GM18508 (cell line): Measurements from ENCODE around the gene IL18.
"Not testable (repeated sequence)": the region's sequence is repeated elsewhere in the genome, so short reads cannot be mapped to it uniquely, and the experiment has no call there.

ENCODE experiments used
- ATAC-seq: cut with Tn5 transposase; IDR thresholded peaks from one replicate; pipeline ENCODE4 v1.9.1; 2021; ENCODE audit warnings: moderate number of reproducible peaks; ENCODE audit not compliant: insufficient read depth, unreplicated experiment

The IL18 gene

DNA sequence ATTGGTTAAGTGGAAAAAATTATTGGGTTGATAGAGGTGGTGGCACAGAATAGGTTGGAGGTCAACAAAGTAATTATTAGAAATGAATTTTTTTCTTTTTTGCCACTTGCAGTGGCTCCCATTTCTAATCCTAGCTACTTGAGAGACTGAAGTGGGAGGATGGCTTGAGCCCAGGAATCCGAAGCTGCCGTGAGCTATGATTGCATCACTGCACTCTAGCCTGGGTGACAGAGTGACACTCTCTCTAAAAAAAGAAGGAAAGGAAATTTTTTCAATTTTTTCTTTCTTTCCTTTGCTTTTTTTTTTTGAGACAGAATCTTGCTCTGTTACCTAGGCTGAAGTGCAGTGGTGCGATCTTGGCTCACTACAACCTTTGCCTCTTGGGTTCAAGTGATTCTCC lies 9.3 kb upstream of the IL18 start:
- ATAC-seq = no peak

DNA sequence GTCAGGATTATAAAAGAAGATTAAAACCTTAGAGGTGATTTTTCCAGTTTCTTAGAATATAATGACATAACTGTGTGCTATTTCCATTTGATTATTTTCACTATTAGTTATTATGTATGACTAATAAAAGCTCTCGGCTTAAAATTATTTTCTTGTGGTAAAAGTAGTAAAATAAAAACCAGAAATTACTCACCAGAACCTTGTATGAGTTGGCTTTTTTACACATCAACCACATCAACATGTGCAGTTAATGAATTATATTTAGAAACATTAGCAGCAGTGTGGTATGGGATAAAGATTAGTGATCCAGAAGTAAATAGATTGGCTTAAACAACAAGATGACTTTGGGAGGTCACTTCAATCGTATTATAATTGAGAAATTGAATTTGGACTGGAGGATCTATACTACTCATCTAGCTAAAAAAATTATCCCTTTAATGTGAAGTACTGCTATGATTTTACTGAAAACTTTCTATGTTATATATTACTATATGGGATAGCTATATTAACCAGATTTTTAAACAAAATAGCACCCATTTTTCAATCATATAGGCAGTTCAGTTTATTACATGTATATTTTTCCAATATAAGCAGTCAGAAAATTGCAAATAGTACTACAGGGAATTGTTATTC lies 8.6 kb upstream of the IL18 start:
- no peak for ATAC-seq

DNA sequence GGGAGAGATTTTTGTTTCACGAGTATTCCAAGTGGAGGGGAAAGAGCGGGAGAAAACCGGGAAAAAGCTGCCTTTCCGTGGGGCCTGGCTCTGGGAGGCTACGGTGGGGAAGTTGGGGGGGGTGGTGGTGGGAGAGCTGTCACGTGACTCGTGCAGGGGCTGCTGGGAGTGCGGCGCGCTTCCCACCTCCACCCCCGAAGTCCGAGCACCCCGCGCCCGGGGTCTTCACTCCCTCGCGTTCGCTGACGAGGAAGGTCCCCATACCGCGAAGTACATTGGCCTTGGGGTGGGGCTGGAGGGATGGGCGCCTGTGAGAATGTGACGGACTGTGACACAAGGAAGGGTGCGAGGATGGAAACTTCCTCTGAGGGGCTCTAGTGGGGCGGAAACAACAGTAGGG lies 3.3 kb upstream of the IL18 start, which contains the start of gene TEX12:
Gene TEX12 (plus strand): TSS at position 228 of the 400 bp plus-strand sequence. CDS start 1,897 bp downstream, outside the sequence.
- ATAC-seq = no peak

DNA sequence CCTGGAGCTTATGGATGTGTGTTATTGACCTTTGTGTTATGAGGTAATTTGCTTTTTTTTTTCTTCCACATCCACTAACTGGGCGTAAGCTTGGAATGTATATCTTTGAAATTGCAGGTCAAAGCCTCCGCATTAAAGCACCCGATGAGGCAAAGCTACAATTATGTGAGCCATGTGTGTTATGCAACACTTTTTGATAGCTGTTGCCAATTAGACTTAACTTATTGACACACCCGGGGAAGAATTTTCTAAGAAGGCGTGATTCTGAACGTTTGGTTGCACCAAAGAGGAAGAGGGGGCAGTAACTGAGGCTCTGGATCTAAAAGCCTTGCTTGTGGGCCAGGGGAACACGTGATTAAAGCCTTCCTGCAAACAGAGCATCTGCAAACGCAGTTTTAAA lies 2.7 kb upstream of the IL18 start:
- no peak for ATAC-seq

DNA sequence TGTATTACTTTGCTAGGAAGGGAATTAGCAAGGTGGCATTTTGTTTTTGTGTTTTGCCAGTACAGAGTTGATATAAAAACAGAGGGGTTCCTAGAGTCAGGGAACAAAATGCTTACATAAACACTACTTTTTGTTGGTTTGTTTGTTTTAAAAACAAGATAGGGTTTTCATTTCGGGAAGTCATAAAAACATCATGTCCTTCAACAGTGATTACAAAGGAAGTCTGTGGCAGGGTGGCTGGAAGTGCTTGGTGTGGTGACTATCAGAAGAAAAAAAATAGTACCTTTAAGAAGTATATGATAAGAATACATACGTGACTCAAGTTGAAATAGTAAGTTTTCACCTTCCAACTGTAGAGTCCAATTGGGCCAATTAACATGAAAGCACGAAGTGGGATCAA lies 1.2 kb upstream of the IL18 start:
- no peak for ATAC-seq

DNA sequence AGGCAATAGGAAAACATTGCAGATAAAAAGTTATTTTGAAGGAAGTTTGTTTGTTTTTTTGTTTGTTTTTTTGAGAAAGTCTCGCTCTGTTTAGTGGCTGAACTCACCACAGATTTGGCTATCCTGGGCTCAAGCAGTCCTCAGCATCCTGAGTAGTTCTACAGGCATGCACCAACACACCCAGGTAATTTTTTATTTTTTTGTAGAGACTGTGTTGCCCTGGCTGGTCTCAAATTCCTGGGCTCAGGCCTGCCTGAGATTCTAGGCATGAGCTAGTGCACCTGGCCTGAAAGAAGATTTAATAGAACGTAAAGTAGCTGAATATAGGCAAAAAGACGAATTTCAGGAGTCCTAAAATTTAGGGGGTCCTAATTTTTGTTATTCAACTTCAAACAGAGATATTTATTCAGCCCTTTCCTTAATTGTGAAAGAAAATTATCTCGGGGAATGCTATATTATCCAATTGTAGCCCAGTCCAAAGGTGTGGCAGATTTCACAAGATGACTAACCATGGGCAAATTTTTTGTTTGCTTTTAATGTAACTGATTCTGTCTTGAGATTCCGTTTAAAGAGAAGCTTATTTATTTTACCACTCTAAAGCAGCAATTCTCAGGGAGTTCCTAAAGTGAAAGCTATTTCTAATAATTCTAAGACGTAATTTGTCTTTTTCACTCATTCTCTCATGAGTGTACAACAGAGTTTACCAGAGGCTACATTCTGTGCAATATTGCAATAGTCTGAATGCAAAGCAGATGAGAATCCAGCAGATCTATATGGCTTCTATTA lies 940 bp downstream of the IL18 start:
- no peak for ATAC-seq

DNA sequence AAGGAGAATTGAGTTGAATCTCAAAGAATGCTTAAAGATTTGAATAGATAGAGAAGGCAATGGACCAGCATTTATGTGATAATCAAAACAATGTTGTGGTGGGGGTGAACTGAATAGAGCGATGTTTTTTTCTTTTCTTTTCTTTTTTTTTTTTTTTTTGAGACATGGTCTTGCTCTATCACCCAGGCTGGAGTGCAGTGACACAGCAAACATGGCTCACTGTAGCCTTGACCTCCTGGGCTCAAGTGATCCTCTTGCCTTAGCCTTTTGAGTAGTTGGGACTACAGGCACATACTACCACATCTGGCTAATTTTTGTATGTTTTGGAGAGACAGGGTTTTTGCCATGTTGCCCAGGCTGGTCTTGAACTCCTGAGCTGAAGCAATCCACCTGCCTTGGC lies 1.7 kb downstream of the IL18 start:
- ATAC-seq = not testable (repeated sequence)

DNA sequence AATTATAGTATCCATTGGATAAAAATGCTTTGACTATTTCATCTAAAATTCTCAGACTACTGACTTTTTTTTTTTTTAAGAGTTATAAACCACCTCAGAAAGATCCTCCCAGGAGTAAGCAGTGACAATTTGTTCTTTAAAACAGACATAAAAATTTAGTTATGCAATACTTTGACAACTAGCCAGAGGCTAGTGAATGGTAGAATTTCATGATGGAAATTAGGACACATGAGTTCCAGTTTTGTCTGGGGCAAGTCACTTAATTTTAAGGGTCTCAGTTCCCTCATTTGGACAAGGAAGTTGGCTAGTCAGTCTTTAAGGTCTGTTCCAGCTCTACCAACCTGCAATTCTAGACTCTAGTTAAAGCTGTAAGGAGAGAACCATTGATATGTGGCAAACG lies 2.9 kb downstream of the IL18 start:
- ATAC-seq = no peak

DNA sequence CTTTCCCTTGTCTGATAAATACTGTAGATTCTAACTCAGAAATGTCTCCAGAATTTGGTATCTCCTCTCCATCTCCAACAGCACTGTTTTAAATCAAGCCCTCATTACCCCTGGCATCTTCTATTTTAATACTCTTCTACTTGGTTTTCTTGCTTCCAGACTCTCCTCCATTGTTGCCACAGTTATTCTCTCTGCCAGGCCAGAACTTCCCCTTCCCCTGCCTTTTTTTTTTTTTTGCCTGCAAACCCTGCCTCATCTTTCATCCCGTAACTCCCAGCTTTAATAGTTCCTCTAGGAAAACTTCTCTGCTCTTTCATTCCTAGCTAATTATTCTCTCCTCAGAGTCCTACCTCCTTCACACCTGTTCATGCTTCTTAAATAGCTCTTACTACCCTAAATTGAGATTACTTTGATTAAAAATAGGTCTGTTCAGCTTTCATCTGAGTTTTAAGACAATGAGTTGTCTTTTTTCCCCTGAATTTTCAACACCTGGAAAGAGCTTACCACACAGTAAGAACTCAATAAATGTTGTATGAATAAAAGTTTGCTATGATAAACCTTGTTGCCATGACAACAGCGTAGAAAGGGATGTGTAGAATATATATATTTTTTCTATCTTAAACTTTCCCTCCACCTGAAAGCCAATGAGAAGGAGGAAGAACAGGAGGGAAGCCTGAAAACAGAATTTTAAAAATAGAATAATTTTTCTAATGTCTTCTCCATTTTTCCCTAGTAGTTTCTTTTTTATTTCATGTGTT lies 3.6 kb downstream of the IL18 start:
- ATAC-seq = no peak

DNA sequence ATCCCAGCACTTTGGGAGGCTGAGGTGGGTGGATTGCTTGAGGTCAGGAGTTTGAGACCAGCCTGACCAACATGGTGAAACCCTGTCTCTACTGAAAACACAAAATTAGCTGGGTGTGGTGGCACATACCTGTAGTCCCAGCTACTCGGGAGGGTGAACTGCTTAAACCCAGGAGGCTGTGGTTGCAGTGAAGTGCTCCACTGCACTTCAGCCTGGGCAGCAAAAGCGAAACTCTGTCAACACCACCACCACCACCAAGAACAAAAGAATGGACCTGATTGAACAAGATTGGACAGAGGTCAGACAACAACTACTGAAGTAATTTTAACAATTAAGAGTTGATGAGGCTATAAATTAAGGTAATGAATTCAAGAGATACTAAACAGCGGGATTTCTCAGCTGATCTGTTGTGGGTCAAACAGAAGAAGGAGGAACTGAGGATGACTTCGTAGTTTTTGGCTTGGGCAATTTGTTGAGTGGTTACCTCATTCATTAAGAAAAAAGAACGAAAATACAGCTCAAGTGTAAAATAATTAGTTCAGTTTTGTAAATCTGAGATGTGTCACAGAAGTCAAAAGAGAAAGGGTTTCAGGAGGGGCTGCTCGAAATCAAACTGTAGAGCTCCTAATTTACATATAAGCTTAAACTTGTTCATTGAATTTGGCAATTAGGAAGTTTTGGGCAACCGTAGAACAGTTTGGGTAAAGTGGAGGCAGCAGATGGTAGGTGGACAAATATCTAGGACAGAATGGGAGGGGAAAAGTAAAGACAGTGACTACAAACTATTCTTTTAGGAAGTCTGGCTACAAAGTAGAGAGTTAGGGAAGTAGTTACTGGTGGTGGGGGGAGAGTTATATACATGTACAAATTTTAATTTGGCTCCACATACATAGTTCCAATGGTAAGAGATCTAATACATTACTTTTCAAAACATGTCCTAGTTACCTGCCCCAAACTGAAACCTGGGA lies 4.5 kb downstream of the IL18 start:
- no peak for ATAC-seq

DNA sequence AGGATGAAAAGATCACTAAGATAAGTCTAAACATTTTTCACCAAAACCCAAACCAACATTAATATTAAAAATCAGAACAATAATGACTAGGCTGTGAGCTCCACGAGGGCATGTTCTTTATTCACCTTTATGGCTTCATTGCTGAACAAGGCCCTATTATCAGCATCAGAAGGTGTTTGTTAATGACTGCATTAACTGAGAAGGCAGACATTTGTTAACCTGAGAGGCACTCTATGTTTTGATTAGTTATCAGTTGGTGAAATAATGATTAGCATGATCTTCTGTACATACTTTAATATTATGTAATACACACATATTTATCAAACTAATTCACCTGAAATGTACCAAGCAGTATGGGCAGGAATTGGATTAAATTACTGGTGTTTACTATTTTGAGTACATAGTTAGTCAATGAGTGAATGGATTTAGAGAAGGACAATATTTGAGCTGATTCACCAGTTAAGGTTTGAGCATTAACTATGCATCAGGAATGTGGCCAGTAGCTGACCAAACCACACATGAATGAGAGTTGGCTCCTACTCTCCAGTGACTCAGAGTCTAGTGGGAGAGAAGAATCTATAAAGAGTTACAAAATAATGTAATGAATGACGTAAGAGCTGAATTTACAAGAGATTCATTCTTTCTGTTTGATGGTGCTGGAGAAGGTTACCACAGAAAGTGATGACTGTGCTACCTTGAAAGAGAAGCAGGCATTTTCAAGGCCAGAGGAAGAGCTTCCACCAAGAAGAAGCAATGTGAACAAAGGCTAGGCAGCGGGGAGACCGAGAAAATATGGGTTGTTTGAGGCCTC lies 6.7 kb downstream of the IL18 start:
- ATAC-seq = no peak

DNA sequence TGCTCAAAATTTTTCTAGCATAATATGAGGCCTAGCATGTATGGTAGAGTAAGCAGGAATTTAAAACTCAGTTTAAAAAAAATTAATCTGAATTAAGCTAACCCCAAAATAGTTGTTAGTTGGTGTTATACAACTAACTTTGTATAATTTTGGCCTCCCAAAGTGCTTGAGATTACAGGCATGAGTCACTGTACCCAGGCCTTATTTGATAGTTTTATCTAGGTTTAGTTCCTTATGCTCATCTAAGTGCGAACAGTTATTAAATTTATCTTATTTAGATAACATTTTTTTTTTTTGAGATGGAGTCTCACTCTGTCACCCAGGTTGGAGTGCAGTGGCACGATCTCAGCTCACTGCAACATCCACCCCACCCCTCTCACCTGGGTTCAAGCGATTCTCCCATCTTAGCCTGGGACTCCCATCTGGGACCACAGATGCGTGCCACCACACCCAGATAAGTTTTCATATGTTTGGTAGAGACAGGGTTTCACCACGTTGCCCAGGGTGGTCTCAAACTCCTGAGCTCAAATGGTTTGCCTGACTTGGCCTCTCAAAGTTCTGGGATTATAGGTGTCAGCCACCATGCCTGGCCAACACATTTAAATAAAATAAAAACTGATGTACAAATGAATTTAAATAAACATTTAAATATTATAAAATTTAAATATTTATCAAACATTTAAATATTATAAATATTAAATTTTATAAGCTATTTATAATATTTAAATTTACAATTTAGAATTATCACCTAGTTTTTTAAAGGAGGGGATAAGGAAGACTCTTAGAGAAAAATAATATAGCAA lies 7.5 kb downstream of the IL18 start:
- ATAC-seq = no peak

DNA sequence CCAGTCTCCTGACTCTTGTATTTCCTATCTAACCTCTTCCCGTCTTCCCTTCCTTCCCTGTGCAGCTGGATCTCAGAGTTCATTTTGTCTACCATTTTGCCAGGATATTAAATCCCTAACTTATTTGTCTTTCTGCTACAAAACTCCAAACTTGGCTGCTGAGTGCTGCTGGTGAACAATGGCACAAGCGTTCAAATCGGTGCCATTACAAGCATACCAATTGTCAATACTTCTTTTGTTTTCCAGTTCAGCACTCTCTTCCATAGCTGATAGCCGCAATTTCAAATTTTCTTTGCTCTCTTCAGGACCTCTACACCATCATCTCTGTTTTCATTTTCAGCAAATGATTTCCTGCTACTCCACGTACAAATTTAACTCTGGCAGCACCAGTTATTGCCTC lies 13.4 kb downstream of the IL18 start:
- no peak for ATAC-seq

DNA sequence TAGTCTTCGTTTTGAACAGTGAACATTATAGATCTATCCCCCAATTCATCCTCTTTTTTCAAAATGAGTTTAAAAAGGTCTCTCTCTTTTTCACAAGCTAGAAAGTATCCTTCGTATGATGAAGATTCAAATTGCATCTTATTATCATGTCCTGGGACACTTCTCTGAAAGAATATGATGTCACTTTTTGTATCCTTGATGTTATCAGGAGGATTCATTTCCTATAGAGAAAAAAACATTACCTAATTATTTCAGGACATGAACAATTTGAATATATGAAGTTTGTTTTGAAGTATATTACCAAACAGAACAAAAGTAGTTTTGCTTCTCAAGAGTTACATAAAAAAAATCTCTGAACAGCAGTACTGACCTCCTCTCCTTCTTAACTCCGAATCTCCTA lies 20.3 kb downstream of the IL18 start:
- ATAC-seq = no peak

DNA sequence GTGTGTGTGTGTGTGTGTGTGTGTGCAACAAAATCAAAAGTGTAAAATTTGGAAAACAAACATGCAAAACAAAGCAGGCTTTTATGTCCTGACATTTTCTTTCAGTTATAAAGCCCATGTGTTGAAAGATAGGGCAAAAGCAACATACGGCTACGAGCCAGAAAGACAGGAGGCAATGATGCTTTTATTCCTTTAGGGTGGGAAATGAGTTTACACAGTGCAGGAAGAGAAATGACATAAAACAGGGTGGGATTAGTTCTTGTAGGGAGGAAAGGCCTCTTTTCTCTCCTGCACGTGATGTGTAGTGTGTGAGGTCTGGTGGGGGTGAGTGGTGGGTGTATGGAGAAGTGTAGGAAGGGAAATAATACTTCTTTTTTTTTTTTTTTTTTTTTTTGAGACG lies 29.4 kb downstream of the IL18 start:
- ATAC-seq = no peak

DNA sequence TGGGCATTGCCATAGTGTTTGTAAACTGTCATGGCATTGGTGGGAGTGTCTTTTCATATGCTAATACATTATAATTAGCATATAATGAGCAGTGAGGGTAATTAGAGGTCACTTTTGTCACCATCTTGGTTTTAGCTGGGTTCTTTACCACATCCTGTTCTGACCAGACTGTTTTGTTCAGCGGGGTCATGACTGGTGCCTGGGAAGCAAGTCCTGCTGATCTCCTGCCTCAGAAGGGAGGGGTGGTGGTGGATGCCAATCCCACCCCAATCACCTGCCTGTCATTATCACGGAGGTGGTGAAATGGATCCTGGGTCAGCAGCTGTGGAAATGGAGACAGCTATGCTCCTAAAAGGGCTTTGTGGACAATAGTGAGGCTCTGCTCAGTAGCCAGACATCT lies 31.2 kb downstream of the IL18 start:
- no peak for ATAC-seq

DNA sequence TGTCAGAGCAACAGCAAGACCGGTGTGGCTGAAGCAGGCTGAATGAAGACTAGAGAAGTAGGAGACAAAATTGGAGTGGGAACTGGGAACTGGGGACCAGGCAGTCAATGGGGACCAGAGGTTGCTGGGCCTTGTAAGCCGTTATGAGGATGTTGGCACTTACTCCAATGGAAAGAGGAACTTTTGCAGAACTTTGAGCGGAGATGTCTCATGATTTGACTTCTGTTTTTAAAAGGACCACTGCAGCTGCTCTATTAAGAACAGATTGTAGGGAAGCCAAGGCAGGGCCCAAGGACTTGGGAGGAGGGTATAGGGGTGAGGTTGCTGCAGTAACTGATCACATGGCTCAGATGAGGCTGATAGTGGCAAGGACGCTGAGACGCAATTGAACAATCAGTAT lies 34.2 kb downstream of the IL18 start:
- no peak for ATAC-seq

DNA sequence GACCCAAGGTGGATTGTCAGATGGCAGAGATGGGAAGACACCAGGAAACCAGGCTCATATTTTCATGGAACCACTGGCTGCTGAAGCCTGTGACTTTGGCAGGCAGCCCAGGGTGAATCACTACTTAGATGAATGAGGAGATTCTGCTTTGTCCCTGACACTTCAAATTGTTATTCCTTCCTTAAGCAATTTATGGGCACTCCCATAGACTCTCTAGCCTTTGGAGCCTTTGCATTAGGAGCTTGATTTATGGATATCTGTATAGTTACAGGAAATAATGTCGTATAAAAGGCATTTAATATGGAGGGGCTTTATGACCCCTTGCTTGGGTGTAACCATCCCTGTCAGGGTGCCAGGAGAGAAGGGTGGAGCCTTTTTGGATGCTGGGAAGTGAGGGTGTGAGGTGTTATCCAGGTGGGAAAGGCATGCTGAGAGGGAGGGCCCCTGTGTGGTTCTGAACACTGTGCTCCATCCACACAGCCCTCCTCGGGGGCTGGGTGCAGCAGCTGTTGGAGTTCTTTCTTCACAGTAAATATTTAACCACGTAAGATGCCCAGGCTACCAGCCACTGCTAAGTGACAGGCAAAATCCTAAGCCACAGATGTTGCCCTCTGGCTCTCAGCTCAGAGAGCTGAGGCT lies 35.3 kb downstream of the IL18 start:
- no peak for ATAC-seq
